AG09319 (cell line): Measurements from ENCODE around the gene SLCO2A1.

ENCODE experiments used
- DNase-seq: peaks from one replicate; pipeline ENCODE4 v3.0.0-alpha.2; 2010; ENCODE audit warnings: low read depth; ENCODE audit errors: extremely low read depth
- TF ChIP-seq, protein P1 (sequence below): IDR thresholded peaks from 2 replicates; pipeline ENCODE4 v1.5.1; 2011; ENCODE audit warnings: low read depth, mild to moderate bottlenecking, inconsistent platforms, low read length, moderate library complexity

Gene SLCO2A1

DNA sequence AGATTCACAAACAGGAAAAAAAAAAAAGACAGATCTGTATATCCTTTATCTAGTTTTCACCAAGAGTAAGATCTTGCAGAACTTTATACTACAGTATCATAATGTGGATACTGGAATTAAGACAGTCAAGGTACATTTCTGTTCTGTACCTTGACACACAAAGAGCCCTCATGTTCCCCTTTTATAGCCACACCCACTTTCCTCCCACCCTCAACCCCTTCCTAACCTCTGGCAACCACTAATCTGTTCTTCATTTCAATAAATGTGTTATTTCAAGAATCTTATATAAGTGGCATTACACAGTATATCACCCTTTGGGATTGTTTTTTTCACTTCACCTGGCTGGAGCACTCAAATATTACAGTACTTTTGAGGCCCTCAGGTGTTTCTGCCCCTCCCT lies 130.4 kb downstream of the SLCO2A1 start:
- TF ChIP-seq, protein P1, sequence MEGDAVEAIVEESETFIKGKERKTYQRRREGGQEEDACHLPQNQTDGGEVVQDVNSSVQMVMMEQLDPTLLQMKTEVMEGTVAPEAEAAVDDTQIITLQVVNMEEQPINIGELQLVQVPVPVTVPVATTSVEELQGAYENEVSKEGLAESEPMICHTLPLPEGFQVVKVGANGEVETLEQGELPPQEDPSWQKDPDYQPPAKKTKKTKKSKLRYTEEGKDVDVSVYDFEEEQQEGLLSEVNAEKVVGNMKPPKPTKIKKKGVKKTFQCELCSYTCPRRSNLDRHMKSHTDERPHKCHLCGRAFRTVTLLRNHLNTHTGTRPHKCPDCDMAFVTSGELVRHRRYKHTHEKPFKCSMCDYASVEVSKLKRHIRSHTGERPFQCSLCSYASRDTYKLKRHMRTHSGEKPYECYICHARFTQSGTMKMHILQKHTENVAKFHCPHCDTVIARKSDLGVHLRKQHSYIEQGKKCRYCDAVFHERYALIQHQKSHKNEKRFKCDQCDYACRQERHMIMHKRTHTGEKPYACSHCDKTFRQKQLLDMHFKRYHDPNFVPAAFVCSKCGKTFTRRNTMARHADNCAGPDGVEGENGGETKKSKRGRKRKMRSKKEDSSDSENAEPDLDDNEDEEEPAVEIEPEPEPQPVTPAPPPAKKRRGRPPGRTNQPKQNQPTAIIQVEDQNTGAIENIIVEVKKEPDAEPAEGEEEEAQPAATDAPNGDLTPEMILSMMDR: no peak
- no peak for DNase-seq

DNA sequence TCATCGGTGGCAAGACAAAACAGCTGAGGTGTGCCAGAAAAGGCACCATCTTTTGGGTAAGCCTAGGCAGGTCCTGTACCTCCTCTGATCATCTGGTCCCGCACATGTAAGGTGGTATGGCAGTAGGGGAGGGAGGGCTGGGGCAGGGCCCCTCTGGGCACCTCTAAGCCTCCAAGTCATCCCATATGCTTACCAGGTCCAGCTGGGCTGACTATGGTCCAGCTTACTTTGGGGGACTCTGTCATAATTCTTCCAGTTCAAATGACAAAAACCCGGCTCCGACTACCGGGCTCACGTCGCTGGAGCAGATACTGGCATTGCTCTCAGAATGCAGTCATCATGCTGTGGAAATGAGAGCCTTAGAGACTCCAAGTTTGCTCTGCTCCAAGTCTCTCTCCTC lies 132.2 kb downstream of the SLCO2A1 start:
- TF ChIP-seq, protein P1: no peak

GRCh38 chr3:133896002-133896761 lies 133.5 kb downstream of the SLCO2A1 start:
- TF ChIP-seq, protein P1: no peak
- no peak for DNase-seq

More for the DNA sequence above, 132.2 kb downstream of the SLCO2A1 start:
- no peak for DNase-seq

DNA sequence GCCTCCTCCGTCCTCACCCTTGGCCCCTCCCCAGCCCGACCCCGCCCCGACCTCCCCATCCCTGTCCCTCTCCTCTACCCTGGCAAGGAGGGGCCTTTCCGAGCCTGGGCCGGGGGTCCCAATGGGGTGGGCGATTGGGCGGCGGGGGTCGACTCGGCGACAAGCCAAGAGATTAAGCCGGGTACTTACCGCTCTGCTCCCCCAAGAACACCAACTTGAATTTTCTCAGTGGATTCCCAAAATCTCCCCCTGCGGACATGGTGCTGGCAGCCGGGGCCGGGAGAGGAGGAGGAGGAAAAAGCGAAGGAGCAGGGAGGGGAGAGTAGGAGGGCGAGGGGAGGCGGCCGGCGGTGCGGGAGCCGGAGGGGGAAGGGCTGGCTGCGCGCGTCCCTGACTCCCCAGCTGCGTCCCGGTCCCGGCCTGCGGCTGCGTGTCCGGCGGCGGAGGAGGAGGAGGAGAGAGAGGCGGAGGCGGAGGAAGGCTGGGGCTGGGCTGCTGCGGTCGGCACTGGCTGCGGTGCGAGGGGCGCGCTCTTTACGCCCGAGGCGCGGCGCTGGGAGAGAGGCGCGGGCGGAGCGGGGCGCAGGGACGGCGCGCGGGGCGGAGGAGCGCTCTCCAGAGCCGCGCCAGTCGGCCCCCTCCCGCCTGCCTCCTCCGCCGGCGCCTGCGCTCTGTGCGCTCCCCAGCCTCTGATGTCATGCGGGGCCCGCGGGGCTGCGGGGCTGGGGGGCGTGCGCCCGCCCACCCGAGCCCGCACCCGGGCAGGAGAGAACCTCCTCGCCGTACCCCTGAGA lies 134.3 kb downstream of the SLCO2A1 start, which contains the start of gene RAB6B:
Gene RAB6B (minus strand): TSS at position 675 of the 794 bp plus-strand sequence. CDS start 416 bp downstream, at position 259.
- TF ChIP-seq, protein P1: no peak
- no peak for DNase-seq

DNA sequence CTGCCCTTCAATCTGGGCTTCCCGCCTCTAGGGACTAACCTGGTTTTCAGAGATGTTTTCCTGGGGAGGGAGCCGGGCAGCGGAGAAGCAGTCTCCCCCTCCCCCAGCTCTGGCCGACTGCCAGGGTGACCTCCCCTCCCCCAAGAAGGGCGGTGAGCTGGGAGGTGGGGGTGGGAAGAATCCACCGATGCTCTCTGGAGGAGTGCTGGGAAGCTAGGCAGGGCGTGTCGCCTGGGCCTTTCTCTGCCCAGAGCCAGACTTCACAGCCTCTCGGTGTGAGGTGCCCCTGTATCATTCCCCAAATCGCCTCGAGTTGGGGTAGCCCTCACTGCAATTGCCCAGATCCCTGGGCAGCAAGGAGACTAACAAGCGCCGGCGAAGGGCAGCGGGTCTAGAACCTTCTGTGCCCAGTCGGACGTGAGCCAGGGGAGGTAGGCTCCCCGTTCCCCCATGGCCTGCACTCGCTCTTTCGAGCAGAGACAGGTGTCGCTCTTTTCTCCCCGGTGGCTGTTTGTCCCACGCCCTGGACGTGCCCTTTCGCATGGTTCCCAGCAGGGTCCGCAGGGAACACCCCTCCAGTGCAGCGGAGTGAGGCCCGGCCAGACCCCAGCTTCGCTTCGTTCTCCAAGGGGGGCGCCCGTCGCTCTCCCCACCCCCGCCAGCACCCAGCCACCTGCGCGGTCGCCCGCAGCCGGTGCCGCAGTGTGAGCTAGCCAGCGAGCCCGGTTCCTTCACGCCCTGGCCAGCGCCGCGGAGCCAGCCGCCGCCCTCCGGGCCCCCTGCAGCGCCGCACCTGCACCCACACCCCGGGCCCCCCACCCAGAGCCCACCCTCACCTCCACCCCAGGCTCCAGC lies 135.1 kb downstream of the SLCO2A1 start:
- TF ChIP-seq, protein P1: no peak
- DNase-seq: no peak

- TF ChIP-seq, protein P1: no peak
- DNase-seq: no peak
These were observed 135.9 kb downstream of the SLCO2A1 start for GRCh38 chr3:133893683-133894352.
